Activated CD8-positive, alpha-beta memory T cell treated with anti-CD3 and anti-CD28 coated beads, Interleukin-2, amount 10 ng/mL, durations not matched to agents 7 days and 5 days (primary cell): Measurements from ENCODE around the gene SPATA21. TPM values are rescaled to one million over a fixed set of nuclear protein-coding genes. Genes with fewer than 3 reads are reported as not detected.

Experiments used
- ATAC-seq: fragments of 150-1000 bp; cut with Tn5 transposase; one replicate; pipeline ENCODE4 v1.10.0; 2021; ENCODE audit warnings: moderate library complexity
- CTCF ChIA-PET: fragments of 350-600 bp; sonication (Branson Sonifier 250); formaldehyde crosslinking; loops from one replicate; lab custom pipeline; 2021; ENCODE audit warnings: antibody characterized with exemption; lab: Charles Lee
- DNase-seq: peaks from one replicate; pipeline ENCODE4 v3.0.0-alpha.2; 2020
- H3K27ac Mint-ChIP-seq: one replicate; pipeline ENCODE4 v1.8.0; 2021; ENCODE audit warnings: mild to moderate bottlenecking, mixed read lengths
- H3K27me3 Mint-ChIP-seq: one replicate; pipeline ENCODE4 v1.8.0; 2021; ENCODE audit warnings: mixed read lengths
- H3K36me3 Mint-ChIP-seq: one replicate; pipeline ENCODE4 v1.8.0; 2021; ENCODE audit warnings: mild to moderate bottlenecking, mixed read lengths
- H3K4me1 Mint-ChIP-seq: one replicate; pipeline ENCODE4 v1.8.0; 2021; ENCODE audit warnings: mixed read lengths
- H3K4me3 Mint-ChIP-seq: one replicate; pipeline ENCODE4 v1.8.0; 2021; ENCODE audit warnings: mild to moderate bottlenecking, moderate library complexity, mixed read lengths
- H3K9me3 Mint-ChIP-seq: one replicate; pipeline ENCODE4 v1.8.0; 2022; ENCODE audit warnings: low read depth, mixed read lengths
- total RNA-seq, 2 experiments: library from RNA; stranded (reverse); gene quantifications; one replicate each; pipeline ENCODE4 v1.2.3, GENCODE V29; 2021

SPATA21 gene
- total RNA-seq, 2 experiments from 2014 or later, result not detected

- Mint-ChIP-seq H3K27me3 (no peaks in the 10 kb centered on the region), H3K36me3 (peaks cover 21% of the 10 kb centered on the region), H3K27ac (peak overlapping the region; percentile 24), H3K9me3 (no peaks in the 10 kb centered on the region), H3K4me1 (no peaks in the 10 kb centered on the region), H3K4me3 (no peak overlapping the region)
- CTCF ChIA-PET, result interaction anchor here (0.5 kb wide), 1 partner anchor 802 kb away, joined by 3 read pairs; no protein-coding TSS in a partner anchor
- no peak for DNase-seq
- no peak for ATAC-seq
Observed at GRCh38 chr1:16398371-16398953, 38.8 kb downstream of the SPATA21 start.

DNA sequence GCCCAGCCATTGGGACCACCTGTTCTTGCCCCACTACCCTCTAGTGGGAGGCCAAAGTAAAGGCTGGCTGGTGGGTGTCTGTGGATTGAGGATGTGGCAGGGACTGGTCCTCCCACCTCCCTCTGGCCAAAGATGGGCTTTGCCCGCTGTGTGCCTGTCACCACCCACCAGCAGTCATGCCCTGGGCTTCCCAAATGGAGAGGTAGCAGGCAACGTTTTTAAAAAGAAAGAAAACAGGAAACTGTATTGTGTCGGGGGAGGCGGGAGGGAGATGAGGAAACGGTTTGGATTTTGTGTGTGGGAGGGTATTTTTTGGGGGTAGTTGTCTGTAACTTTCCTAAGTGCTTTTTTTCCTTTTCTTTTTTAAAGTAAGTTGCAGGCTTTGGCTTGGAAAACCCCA is 40.1 kb downstream of the SPATA21 start:
- Mint-ChIP-seq H3K27ac (peak overlapping the region; percentile 35), H3K4me3 (no peak overlapping the region), H3K27me3 (no peaks in the 10 kb centered on the region), H3K36me3 (peaks cover 30% of the 10 kb centered on the region), H3K9me3 (no peaks in the 10 kb centered on the region), H3K4me1 (peaks cover 11% of the 10 kb centered on the region)
- CTCF ChIA-PET, result no interaction called here
- DNase-seq, result no peak
- no peak for ATAC-seq

- CTCF ChIA-PET, result interaction anchor here (1.0 kb wide), 1 partner anchor 24 kb away, joined by 3 read pairs; no protein-coding TSS in a partner anchor
- Mint-ChIP-seq H3K27ac (no peak overlapping the region), H3K4me3 (no peak overlapping the region), H3K4me1 (peaks cover 16% of the 10 kb centered on the region), H3K27me3 (no peaks in the 10 kb centered on the region), H3K9me3 (no peaks in the 10 kb centered on the region), H3K36me3 (peaks cover 30% of the 10 kb centered on the region)
- ATAC-seq (no peak), DNase-seq (no peak)
Observed at GRCh38 chr1:16396591-16396990, 40.6 kb downstream of the SPATA21 start.

GRCh38 chr1:16394977-16395376 is 42.2 kb downstream of the SPATA21 start:
- no peak overlapping the region for H3K27ac Mint-ChIP-seq
- peaks cover 34% of the 10 kb centered on the region for H3K36me3 Mint-ChIP-seq
- no peak for ATAC-seq
- no peaks in the 10 kb centered on the region for H3K27me3 Mint-ChIP-seq
- no peak overlapping the region for H3K4me3 Mint-ChIP-seq
- no peak for DNase-seq
- H3K9me3 Mint-ChIP-seq, result no peaks in the 10 kb centered on the region
- CTCF ChIA-PET, result no interaction called here
- peaks cover 32% of the 10 kb centered on the region for H3K4me1 Mint-ChIP-seq

DNA sequence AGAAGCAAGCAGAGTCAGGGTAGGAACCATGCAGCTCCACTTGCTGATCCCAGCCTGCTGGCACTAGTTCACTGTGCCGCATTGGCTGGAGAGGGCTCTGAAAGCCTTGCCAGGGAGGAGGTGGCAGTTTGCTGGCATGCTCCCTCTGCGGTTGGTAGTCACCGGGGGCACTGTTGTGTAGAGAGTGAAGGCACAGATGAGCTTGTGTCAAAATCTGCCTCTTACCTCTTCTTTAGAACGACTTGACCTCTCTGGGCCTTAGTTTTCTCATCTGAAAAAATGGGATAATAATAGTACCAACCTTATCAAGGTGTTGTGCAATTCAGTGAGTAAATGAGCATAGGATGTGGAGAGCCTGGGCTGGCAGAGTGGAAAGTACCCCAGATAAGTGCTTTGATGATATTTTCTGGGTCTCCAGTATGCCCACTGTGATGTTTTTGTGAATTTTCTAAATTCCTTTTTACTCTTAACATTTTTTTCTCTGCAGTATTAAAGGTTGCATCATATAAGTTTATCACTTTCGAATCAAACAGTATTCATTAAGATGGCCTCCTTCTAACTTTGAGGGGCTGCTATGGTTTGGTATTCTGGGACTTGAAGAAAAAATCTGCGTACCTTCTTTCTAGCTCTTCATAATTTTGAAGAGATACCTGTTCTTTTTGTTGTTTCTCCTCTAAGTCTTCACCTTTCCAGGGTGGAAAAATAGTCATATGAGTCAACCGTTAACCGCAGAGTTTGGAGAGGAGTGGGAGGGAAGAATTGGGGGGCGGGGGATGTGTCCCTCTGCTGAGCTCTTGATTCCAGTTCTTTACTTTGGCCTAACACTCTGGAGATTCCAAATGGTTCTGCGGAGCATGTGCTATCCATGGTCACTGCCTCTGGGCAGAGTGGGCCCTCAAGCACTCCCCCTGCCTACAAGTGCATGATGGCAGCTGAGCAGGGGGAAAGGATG is 43.4 kb downstream of the SPATA21 start:
- ATAC-seq (no peak), DNase-seq (no peak)
- Mint-ChIP-seq H3K4me1 (peaks cover 36% of the 10 kb centered on the region), H3K27ac (peak overlapping the region; percentile 56), H3K4me3 (no peak overlapping the region), H3K9me3 (no peaks in the 10 kb centered on the region), H3K27me3 (no peaks in the 10 kb centered on the region), H3K36me3 (peaks cover 32% of the 10 kb centered on the region)
- CTCF ChIA-PET, result interaction anchor here (1.1 to 1.8 kb wide), 2 partner anchors 20 to 46 kb away, joined by 3 to 5 read pairs; partner anchors contain the start of gene NECAP2

GRCh38 chr1:16392740-16393569 is 44.3 kb downstream of the SPATA21 start:
- Mint-ChIP-seq H3K4me1 (peaks cover 38% of the 10 kb centered on the region), H3K9me3 (no peaks in the 10 kb centered on the region), H3K27me3 (no peaks in the 10 kb centered on the region), H3K4me3 (no peak overlapping the region), H3K27ac (peak overlapping the region; percentile 77), H3K36me3 (peaks cover 33% of the 10 kb centered on the region)
- no peak for ATAC-seq
- CTCF ChIA-PET, result interaction anchor here (1.8 kb wide), 1 partner anchor 47 kb away, joined by 5 read pairs; the partner anchor contains the start of gene NECAP2
- DNase-seq, result no peak

DNA sequence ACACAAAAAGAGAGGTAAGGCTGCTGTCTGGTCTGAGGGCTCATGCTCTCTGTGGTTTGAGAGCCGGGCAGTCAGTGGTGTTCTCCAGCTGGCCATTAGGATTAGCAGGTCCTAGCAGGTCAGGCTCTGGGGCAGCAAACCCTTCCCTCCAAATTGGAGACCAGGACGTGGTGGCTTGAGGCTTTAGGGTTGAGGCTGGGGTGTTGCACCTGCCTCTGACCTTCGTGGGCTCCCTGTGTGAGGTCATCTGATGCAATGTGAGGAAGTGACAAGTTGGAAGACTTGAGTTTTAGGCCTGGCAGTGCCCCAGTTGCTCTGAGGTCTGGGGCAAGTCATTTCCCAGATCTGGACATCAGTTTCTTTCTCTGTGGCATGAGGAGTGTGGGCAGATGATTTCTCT is 45.8 kb downstream of the SPATA21 start:
- Mint-ChIP-seq H3K27me3 (no peaks in the 10 kb centered on the region), H3K27ac (peak overlapping the region; percentile 77), H3K4me3 (no peak overlapping the region), H3K4me1 (peaks cover 50% of the 10 kb centered on the region), H3K36me3 (peaks cover 33% of the 10 kb centered on the region), H3K9me3 (no peaks in the 10 kb centered on the region)
- peak; percentile 56 for ATAC-seq
- peak; percentile 51 for DNase-seq
- CTCF ChIA-PET, result interaction anchor here (1.4 to 1.5 kb wide), 2 partner anchors 29 to 34 kb away, joined by 3 to 4 read pairs; no protein-coding TSS in a partner anchor

GRCh38 chr1:16387201-16388188 is 49.7 kb downstream of the SPATA21 start:
- H3K36me3 Mint-ChIP-seq, result peaks cover 20% of the 10 kb centered on the region
- no peaks in the 10 kb centered on the region for H3K27me3 Mint-ChIP-seq
- CTCF ChIA-PET, result interaction anchor here (0.9 to 2.9 kb wide), 4 partner anchors 15 to 52 kb away, joined by 3 to 16 read pairs (median 4); partner anchors contain the start of genes FBXO42 and NECAP2
- peak overlapping the region; percentile 69 for H3K4me3 Mint-ChIP-seq
- no peak for DNase-seq
- H3K27ac Mint-ChIP-seq, result peak overlapping the region; percentile 59
- H3K9me3 Mint-ChIP-seq, result no peaks in the 10 kb centered on the region
- peaks cover 66% of the 10 kb centered on the region for H3K4me1 Mint-ChIP-seq
- peak; percentile 52 for ATAC-seq

DNA sequence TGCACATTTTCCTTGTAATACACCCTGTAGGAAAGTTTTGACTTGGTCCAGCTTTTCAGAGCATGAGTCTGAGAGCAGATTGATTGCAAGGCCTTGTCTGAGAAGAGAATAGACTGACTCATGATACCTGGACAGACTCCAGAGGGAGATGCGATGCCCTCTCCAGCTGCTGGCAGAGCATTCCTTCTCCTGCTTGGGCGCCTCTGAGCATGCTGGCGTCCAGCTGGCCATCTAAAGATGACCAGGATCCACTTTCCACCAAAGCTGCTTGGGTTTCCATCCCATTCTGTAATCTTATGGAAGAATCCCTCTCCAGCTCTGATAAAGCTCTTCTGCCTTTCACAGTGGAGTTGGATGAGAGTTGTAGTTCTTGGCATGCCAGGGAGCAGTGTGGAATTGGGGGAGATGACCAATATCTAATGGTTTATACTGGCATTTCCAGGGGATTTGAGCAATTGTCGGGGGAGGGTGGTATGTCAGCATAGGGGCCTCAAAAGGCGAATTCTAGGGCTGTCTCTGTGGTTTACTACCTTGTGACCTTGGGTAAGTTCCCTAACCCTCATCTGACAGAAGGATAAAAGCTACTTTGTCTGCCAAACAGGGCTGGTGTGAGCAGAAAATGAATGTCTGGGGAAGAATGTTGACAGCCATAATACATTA is 50.6 kb downstream of the SPATA21 start:
- DNase-seq, result no peak
- peak; percentile 45 for ATAC-seq

GRCh38 chr1:16385659-16386453 is 51.4 kb downstream of the SPATA21 start:
- H3K4me3 Mint-ChIP-seq, result no peak overlapping the region
- CTCF ChIA-PET, result interaction anchor here (1.2 to 2.9 kb wide), 2 partner anchors 34 to 54 kb away, joined by 5 to 16 read pairs; partner anchors contain the start of genes FBXO42 and NECAP2

More for the DNA sequence above, 50.6 kb downstream of the SPATA21 start:
- Mint-ChIP-seq H3K9me3 (no peaks in the 10 kb centered on the region), H3K36me3 (peaks cover 19% of the 10 kb centered on the region), H3K4me1 (peaks cover 60% of the 10 kb centered on the region), H3K27ac (peak overlapping the region; percentile 54), H3K4me3 (peak overlapping the region; percentile 69), H3K27me3 (no peaks in the 10 kb centered on the region)
- CTCF ChIA-PET, result interaction anchor here (0.9 to 2.9 kb wide), 3 partner anchors 14 to 53 kb away, joined by 3 to 16 read pairs (median 5); partner anchors contain the start of genes FBXO42 and NECAP2

DNA sequence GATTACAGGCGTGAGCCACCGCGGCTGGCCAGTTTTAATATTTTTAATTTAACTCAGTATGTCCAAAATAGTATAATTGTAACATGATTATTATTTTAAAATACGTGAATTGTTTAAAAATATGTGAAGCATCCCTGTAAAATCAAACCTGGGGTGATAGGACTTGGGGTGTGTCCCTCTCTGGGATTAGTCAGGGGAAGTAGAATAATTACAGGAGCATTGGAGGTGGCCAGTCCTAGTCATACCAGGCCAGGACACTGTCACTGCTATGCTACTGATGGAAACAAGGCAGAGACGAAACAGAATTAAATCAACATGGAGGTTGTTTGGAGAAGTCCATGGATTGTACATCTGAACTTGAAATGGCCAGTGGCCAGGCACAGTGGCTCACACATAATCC is 53.3 kb downstream of the SPATA21 start:
- no peaks in the 10 kb centered on the region for H3K27me3 Mint-ChIP-seq
- DNase-seq, result no peak
- H3K9me3 Mint-ChIP-seq, result no peaks in the 10 kb centered on the region
- no peak overlapping the region for H3K4me3 Mint-ChIP-seq
- H3K27ac Mint-ChIP-seq, result no peak overlapping the region
- CTCF ChIA-PET, result no interaction called here
- peaks cover 19% of the 10 kb centered on the region for H3K36me3 Mint-ChIP-seq
- H3K4me1 Mint-ChIP-seq, result peaks cover 42% of the 10 kb centered on the region
- ATAC-seq, result no peak

More at GRCh38 chr1:16385659-16386453, 51.4 kb downstream of the SPATA21 start:
- no peak for ATAC-seq
- Mint-ChIP-seq H3K27ac (peak overlapping the region; percentile 22), H3K27me3 (no peaks in the 10 kb centered on the region), H3K9me3 (no peaks in the 10 kb centered on the region), H3K36me3 (peaks cover 18% of the 10 kb centered on the region), H3K4me1 (peaks cover 52% of the 10 kb centered on the region)
- DNase-seq, result no peak
